ENCODE results near the gene SIGLEC6.
"Not testable (repeated sequence)": the region's sequence is repeated elsewhere in the genome, so short reads cannot be mapped to it uniquely, and the experiment has no call there.

Gene SIGLEC6

DNA sequence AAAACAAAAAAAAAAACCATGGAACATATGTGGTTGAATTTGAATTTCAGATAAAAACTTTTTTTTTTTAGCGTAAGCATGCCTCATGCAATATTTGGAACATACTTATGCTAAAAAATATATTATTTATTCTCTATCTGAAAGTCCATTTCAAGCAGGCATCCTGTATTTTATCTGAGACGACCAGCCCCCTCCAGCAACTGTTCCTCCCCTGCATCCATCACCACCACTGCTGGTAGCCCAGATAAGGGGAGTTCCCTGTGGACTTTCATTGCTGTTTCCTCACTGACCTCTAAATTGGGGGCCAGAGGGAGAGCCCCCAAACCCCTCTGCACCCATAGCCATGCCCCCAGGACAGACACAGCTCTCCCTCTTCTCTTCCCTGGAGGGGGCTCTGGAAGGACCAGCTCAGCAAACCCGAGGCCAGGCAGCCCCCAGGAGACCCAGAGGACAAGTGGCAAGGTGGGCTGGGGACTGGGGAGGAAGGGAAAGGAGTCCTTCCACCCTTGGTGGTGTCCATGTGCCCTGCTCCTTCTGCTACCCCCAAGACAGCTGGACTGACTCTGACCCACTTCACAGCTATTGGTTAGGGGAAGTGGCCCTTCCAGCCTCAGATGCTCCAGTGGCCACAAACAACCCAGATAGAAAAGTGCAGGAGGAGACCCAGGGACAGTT lies 23.3 kb downstream of the SIGLEC6 start:
- no peak for DNase-seq

DNA sequence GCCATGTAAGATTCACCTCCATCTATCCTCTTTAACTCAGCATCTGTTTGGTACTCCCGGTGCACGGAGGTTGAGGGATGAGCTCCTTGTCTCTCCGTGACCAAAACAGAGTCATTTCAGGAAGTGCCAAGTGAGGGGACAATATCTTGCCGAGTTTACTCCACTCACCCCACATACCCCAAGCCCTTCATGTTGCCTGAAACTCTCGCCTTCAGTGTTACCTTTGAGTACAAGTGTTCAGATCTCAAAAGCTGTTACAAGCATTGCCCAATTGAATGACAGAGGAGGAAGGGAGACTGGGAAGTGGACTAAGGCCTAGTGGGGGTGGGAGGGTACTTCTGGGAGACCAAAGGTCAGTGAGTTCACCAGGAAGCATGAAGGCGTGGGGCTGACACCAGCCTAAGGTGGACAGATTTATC lies 23.8 kb downstream of the SIGLEC6 start:
- no peak for DNase-seq

DNA sequence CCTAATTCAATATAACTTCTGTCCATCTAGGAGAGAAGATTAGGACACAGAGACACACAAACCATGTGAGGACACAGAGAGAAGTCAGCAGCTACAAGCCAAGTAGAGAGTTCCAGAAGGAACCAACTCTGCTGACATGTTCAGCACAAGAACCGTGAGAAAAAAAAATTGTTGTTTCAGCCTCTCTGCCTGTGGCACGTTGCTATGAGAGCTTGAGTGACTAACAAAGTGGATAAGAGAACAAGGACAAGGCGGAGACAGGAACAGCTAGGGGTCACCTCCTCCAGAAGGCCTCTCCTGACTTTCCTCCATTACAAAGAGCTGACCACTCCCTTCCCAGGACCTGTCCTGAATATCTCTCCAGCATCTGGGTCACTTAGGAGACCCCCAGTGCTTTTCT lies 24.3 kb downstream of the SIGLEC6 start:
- DNase-seq: no peak

DNA sequence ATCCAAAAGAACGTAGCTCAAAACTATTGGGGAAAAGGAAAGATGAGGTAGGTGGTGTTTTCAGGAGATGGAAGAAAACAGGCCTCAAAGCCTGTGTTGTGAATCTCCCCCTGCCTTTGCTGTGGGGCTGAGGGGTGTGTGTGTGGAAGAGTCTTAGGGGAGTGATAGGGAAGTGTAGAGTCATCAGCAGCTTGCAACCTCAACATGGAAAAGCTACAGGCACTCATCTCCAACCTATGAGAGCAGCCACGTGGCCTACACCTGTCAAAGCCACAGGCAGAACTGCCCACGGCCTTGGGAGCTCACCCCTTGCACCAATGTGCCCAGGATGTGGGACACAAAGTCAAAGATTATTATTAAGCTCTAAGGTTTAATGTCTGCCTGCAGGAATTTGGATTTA lies 25.6 kb downstream of the SIGLEC6 start:
- no peak for DNase-seq

DNA sequence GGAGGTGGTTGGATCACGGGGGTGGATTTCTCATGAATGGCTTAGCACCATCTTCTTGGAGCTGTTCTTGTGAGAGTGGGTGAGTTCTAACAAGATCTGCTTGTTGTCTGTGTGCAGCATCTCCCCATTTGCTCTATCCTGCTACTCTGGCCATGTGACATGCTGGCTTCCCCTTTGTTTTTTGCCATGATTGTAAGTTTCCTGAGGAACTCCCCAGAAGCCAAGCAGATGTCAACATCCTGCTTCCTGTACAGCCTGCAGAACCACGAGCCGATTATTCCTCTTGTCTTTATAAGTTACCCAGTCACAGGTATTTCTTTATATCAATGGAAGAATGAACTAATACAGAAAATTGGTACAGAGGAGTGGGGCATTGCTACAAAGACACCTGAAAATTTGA lies 27.6 kb downstream of the SIGLEC6 start:
- DNase-seq: no peak

DNA sequence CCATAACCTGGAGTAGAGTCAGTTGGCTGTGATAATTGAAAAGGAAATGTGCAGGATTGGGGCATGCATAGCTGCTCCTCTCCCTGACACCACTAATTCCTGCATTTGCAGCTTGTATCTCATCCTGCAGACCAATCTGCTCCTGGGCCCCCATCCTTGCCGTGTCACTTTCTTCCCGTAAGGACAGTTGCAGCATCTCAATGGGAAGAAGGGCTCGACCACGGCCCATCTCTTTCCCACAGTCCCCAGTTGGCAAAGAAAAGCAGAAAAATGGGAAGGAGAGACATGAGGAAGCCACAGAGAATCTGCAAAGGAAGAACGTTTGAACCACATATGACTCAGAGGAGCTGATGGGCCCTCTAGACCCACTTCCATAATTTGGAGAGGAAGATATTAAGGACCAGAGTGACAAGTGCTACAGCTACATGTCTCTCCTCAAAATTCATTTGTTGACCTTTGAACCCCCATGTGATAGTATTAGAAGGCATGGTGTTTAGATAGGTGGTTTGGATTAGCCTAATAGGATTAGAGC lies 28.1 kb downstream of the SIGLEC6 start:
- DNase-seq: no peak

DNA sequence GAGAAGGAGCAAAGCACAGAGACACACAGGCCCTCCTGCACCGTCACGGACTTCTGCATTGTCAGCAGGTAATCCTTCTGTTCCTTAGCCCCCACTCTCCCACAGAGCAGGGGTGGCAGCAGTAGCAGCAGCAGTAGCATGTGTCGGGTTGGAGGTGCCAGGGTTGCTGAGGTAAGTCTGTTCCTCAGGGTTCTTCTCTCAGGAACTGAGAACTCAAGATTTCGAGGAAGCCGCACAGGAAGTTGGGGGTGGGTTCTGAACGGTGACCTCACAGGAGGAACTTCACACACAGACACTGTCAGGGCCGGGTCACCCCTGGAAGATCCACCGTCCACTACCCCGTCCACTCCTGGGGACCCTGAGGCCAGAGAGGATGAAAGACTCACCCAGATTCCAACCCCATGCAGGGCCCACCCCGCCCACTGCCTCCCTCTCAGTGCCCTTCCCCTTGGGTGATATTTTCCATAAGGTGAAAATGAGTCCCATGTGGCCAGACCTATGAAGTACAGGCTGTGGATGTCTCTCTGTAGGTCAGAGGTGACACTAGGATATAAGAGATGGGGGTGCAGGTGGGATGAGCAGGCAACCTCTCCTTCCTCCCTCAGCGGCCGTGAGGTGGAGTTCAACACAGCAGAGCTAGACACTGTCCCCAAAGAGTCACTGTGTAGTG lies 29.7 kb downstream of the SIGLEC6 start, which contains the start of gene SIGLEC12:
Gene SIGLEC12, minus strand, starts transcription at position 207 of the 670 bp plus-strand sequence. Its CDS starts 67 bp downstream, at position 140.
- DNase-seq: no peak

DNA sequence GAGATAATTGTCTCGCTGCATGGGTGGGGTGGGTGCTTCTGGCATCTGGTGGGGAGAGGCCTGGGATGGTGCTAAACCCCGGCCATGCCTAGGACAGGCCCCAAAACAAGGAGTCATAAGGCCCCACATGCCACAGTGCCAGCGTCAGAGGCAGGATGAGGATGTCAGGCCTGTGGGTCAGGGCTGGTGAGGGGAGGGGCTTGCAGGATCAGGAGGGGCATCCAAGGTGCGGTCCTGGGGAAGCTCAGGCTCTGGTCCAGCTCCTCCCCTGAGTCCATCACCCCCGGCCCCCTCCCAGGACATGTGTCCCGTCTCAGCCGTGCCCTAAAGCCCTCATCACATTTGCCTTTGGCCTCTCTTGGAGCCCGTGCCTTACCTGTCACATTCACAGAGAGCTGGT lies 30.5 kb downstream of the SIGLEC6 start:
- not testable (repeated sequence) for DNase-seq

DNA sequence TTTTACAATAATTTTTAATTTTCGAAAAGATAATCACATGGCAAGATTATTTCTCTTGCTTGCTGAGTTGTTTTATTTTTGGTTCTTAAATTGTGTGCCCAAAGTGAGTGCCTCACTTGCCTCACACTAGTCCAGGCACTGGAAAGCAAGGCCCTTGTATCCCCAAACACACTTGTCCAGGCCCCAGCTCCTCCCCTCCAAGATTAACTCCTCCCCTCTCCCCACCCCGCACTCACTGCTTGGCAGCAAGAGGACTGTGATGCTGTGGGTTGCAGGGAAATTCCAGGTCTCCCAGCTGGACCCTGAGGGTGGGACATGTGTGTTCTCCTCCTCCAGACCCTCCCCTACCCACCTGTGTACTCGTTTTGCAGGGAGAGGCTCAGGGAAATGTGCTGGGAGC lies 33.8 kb downstream of the SIGLEC6 start:
- no peak for DNase-seq

DNA sequence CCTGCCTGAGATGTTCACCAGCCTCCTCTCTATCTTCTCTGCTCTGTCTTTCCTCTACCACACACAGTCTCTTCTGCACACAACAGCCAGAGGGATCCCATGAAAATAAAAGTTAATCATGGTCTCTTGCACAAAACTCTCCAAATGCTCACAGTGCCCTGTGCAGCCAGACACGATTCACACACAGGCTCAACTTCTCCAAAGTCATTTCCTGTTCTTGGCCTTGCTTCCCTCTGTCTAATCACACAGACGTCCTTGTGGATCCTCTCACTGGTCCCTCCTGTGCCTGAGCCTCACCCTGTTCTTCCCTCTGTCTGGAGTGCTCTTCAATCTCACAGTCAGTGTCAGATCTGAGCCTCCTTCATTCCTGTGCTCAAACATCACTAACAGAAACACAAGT lies 37.7 kb downstream of the SIGLEC6 start:
- DNase-seq: no peak

DNA sequence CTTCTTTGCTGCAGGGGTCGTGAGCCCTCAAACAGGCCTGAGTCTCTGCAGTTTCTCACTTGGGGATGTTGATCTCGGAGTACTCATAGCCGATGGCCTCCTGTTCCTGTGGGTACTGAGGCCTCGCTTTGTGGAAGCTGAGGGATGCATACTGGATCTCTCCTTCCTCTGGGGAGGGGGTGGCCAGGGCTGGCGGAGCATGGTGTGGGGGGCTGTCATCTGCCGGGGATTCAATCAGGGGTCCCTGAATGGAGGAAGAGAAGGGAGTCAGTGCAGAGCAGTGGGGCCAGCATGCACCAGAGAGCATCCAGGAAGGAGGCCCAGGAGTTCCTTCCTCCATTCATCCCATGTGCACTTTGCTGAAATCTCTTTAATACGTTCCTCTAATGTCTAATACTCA lies 39.9 kb downstream of the SIGLEC6 start:
- no peak for DNase-seq

DNA sequence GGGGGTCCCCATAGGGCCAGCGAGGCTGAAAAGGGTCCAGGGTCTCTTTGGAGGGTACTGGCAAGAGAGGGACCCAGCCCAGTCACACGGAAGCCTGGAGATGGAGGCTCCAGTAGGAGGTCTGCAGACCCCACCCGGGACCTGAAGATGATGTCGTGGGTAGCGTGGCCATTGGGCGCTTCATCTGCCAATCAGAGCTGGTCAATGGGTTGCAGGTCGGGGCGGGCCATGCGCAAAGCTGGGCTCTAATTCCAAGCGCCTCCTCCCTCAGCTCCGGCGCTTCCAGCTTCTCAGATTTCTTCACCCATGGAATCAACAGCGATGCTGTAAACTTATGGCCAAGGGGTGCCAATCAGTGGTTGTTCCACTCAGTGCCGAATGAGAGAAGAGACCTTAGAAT lies 40.8 kb downstream of the SIGLEC6 start:
- no peak for DNase-seq

DNA sequence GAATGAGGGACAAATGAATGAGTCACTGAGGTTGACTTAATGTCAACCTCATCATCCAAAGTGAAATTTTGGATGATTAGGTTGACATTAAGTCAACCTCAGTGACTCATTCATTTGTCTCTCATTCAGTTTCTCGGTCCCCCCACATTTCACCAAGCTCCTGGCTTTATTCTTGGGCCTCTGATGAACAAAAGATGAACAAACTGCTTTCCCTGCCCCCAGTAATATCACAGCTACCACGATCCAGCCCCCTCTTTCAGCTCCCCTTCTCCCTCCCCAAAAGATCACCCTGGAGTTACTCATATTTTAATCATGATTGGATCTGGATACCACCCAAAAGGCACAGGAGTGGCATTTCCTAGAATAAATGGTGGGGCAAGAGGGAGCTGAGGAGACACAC lies 42.4 kb downstream of the SIGLEC6 start:
- no peak for DNase-seq

DNA sequence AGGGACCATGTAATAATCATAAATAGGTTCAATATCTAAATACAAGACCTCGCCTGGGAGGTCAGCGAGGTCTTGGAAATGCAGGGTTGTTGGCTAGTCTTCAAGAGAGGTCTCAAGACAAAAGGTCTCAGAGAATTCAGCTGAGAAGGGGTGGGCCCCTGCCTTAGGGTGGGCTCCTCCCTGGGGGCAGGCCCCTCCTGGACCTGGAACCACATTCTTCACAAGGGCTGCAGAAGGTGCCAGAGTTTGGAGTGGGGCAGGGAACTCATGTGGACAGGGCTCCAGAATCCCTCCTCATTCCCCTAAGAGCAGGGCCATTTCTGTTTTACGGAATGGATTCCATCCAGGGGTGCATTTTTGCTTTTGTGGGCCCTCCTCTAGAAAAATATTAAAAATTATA lies 43.0 kb downstream of the SIGLEC6 start:
- DNase-seq: no peak

DNA sequence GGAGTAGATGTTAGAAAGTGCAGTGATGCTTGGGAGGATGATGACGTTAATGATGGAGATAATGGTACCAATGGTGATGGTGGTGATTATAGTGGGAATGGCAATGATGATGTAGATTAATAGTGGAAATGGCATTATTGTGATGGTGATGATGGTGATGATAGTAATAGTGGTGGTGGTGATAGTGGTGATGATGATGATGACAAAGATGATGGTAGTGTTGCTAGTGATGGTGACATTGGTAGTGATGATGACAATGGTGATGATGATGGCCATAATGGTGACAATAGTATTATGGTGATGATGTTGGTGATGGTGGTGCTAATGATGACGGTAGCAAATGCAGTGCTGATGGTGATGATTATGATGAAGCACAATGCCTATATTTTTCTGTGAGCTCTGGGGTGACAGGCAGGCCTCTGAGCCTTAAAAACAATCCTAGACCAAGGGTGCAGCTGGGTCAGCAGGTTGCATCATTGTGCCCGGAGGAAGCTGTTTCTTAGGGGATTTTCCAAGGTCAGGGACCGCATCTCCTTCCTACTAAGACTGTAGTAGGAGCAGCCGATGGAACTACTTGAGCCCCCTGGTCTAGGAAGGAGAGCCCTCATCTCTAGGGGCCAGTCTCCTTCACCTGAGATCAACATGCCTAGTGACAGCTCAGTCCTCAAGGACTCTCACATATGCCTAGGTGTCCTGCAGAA lies 45.4 kb downstream of the SIGLEC6 start:
- no peak for DNase-seq

DNA sequence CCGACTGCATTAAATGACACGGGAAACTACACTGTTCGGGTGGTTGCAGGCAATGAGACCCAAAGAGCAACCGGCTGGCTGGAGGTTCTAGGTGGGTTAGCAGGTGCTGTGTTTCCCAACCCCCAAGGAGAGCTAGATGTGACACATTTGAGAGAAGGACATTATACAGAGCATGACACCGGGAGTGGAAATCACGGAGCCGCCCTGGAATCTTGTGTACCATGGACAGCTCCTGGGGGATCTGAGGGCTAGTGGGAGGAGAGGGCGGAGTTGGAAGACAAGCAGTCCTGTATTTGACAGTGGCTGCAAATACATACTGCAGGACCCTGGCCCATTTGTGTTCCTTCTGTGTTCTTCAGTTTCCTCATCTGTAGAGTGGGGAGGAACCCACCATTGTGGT lies 50.9 kb downstream of the SIGLEC6 start:
- no peak for DNase-seq

DNA sequence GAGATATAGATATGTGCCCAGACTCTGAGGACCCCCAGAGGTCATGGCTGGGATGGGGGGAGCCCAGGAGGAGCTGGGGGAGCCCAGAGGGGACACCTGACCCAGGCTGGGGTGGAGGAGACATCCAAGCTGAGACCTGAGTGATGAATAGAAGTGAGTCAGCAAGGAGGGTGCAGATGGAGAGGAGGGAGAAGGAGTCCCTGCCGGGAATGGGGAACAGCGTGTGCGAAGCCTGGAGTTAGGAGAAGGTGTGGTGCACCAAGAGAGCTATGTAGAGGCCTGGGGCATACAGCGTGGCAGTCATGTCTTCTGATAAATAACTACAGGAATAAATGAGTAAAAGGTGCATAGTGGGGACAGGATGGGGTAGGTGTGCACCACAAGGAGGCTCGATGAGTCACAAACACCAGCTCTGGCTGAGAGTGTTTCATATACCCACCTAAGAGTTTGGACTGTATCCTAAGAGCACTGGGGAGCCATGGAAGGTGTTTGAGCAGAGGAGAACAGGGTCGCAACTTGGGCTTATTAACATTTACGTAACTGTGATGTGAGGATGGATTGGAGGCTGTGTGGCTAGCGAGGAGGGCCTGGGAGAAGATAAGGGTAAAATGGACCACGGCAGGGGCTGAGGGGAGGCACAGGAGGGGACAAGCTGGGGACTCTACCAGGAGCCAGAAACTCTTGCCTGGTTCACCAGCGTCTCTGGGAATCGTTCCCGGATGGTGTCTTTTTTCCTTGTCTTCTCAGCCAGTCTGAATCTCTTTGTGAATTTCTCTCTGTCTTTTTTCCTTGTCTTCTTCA lies 51.7 kb downstream of the SIGLEC6 start:
- DNase-seq: no peak

DNA sequence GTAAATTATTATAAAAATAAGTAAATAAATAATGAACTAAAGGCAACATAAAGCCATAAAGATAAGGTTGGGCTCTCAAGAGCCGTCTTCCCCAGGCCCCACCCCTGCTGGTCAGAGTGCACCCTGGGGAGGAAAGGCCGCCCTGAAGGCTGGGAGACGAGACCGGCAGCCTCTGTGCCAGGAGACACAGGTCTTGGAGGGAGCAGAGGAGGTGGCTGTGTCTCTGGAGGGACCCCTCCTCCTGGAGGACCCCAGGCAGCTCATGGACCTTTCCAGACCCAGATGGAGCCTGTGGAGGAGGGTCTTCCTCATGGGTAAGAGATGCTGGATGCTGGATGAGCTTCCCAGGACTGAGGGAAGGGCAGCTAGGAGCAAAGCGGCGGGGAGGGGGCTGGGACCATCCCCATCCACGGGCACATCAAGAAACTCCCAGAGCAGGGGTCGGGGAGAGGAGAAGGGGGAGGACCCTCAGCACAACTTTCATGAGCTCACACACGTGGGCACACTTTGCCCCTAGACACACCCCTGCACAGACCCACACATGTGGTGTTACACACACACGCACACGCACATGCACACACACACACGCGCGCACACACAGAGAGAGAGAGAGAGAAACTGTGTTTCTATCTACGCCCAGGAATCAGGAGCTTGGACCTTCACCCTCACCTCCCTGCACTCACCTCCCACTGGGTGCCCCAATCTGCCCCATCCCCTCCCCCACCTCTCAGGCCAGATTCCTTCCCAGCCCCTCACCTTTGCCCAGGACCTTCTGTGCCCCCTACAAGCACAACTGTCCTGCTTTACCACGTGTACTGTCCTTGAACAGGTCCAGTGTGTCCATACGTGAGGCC lies 52.9 kb downstream of the SIGLEC6 start, which contains the start of gene CEACAM18:
Gene CEACAM18, plus strand, starts transcription at position 159 of the 854 bp plus-strand sequence.
- DNase-seq: no peak

DNA sequence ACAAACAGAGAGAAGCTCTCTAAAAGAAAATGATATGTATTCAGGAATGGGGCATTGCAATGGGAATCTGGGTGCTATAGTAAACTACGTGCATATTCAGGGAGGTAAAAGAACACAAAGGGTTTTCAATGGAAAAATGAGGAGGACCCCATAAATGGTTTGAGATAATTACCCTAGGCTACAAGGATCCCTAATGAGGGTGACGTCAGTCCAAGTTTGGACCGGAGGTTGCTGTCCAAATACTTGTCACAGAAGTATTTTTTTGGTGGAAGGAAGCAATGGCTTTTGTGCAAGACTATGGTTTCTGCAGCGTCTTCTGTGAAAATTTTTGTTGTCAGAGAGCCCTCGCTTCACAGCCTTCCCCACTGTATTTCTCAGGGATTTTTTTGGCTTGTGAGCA lies 54.1 kb downstream of the SIGLEC6 start:
- DNase-seq: no peak

DNA sequence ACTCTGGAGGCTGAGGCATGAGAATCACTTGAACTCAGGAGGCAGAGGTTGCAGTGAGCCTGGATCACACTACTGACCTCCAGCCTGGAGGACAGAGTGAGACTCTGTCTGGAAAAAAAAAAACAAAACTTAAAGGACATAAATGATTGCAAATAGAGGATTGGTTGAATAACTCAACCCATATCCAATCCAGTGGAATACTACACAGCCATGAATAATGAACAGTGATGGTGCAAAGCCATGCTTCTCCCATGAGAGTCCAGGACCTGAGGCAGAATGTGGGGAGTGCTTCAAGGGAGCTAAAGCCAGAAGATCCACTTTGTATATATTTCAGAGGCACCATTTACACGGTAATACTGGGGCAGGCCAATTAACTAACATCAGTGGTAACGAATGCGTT lies 55.3 kb downstream of the SIGLEC6 start:
- DNase-seq: no peak

DNA sequence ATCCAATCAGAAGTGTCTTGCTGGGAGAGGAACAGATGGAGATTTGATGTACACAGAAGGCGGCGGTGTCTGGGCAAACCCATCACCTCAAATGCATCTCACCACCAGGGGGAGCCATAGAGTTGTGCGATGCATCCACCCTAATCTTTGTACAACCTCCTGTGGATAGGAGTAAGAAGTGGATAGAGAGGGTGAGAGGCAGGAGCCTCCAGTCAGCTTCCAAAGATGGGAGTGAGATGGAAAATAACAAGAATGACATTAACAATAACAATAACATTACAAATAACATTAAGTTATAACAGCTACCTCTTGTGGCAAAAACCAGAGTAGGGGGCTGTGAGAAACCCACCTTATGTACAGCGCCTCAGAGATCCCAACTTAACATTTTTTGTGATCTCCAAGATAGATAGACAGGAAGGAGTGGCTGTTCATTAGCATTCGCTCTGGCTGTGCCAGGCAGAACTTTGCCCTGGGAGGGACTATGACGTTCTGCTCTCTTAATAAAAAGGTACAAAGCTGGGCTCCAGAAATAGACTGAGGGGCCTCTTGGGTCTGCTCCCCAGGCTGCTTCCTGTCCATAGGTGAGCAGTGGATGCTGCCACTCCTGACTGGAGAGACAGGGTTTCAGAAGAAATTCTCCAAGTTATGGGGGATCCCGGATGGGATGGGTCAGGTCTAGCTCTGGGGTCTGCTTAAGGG lies 58.3 kb downstream of the SIGLEC6 start:
- DNase-seq: peak; percentile 55

Data from right hindlimb (tissue), 1 donor.